Activated CD8-positive, alpha-beta memory T cell treated with anti-CD3 and anti-CD28 coated beads, Interleukin-2, amount 50 U/mL, for 1 hour (primary cell): Measurements from ENCODE around the gene SULF2.

Experiments
- DNase-seq: peaks from one replicate; pipeline ENCODE4 v3.0.0-alpha.2; 2020; ENCODE audit errors: extremely low read depth

Gene SULF2

GRCh38 chr20:47762699-47763268 is 22.5 kb downstream of the SULF2 start:
- DNase-seq = no peak

GRCh38 chr20:47761482-47762047 is 23.7 kb downstream of the SULF2 start:
- no peak for DNase-seq

GRCh38 chr20:47760686-47761481 is 24.4 kb downstream of the SULF2 start:
- DNase-seq = no peak

- DNase-seq = no peak
Measured at GRCh38 chr20:47758517-47759450, 26.5 kb downstream of the SULF2 start.

GRCh38 chr20:47757145-47758035 is 27.9 kb downstream of the SULF2 start:
- DNase-seq = no peak

- DNase-seq = no peak
Measured at GRCh38 chr20:47754946-47755652, 30.2 kb downstream of the SULF2 start.

GRCh38 chr20:47754388-47754715 is 30.9 kb downstream of the SULF2 start:
- DNase-seq = no peak

- no peak for DNase-seq
Measured at GRCh38 chr20:47753576-47754387, 31.5 kb downstream of the SULF2 start.

- no peak for DNase-seq
Measured at GRCh38 chr20:47751449-47751848, 33.8 kb downstream of the SULF2 start.

GRCh38 chr20:47749339-47749738 is 35.9 kb downstream of the SULF2 start:
- no peak for DNase-seq

GRCh38 chr20:47748823-47749222 is 36.5 kb downstream of the SULF2 start:
- DNase-seq = no peak

- DNase-seq = no peak
Measured at GRCh38 chr20:47748069-47748468, 37.2 kb downstream of the SULF2 start.

- DNase-seq = no peak
Measured at GRCh38 chr20:47747669-47748031, 37.6 kb downstream of the SULF2 start.

- no peak for DNase-seq
Measured at GRCh38 chr20:47744803-47745202, 40.5 kb downstream of the SULF2 start.

GRCh38 chr20:47743671-47744070 is 41.6 kb downstream of the SULF2 start:
- DNase-seq = no peak

GRCh38 chr20:47741669-47742608 is 43.3 kb downstream of the SULF2 start:
- no peak for DNase-seq

- DNase-seq = no peak
Measured at GRCh38 chr20:47740862-47741184, 44.5 kb downstream of the SULF2 start.

GRCh38 chr20:47740121-47740861 is 45.0 kb downstream of the SULF2 start:
- DNase-seq = no peak
